HL-60/S4 treated with retinoic acid at 250 ng/mL for 4 days and 3 days (cell line): ENCODE results near the gene TMEM181.

Experiments used
- in situ Hi-C: fragments of 300-500 bp; cut with MboI; formaldehyde crosslinking; loops from 2 replicates; pipeline ENCODE4 v1.7.0; 2022; ENCODE audit warnings: low sequenced_read_pairs

TMEM181 gene

GRCh38 chr6:158561938-158562337 lies 2.0 kb downstream of the TMEM181 start:
- in situ Hi-C loops, result no loop called here

- in situ Hi-C loops, result no loop called here
Observed at GRCh38 chr6:158564243-158565121, 4.6 kb downstream of the TMEM181 start.

GRCh38 chr6:158565122-158565429 lies 5.2 kb downstream of the TMEM181 start:
- in situ Hi-C loops, result no loop called here

- in situ Hi-C loops, result no loop called here
Observed at GRCh38 chr6:158565482-158566040, 5.7 kb downstream of the TMEM181 start.

GRCh38 chr6:158566207-158566818 lies 6.4 kb downstream of the TMEM181 start:
- in situ Hi-C loops, result no loop called here

GRCh38 chr6:158567152-158567551 lies 7.3 kb downstream of the TMEM181 start:
- in situ Hi-C loops, result no loop called here

- in situ Hi-C loops, result no loop called here
Observed at GRCh38 chr6:158567871-158568401, 8.0 kb downstream of the TMEM181 start.

- in situ Hi-C loops, result no loop called here
Observed at GRCh38 chr6:158568549-158568948, 8.7 kb downstream of the TMEM181 start.

- in situ Hi-C loops, result no loop called here
Observed at GRCh38 chr6:158569036-158569435, 9.1 kb downstream of the TMEM181 start.

- in situ Hi-C loops, result no loop called here
Observed at GRCh38 chr6:158570681-158570962, 10.7 kb downstream of the TMEM181 start.

- in situ Hi-C loops, result no loop called here
Observed at GRCh38 chr6:158571826-158572652, 12.1 kb downstream of the TMEM181 start.

GRCh38 chr6:158572653-158573541 lies 13.0 kb downstream of the TMEM181 start:
- in situ Hi-C loops, result no loop called here

GRCh38 chr6:158573542-158573931 lies 13.6 kb downstream of the TMEM181 start:
- in situ Hi-C loops, result no loop called here

GRCh38 chr6:158574800-158575199 lies 14.9 kb downstream of the TMEM181 start:
- in situ Hi-C loops, result no loop called here

- in situ Hi-C loops, result no loop called here
Observed at GRCh38 chr6:158575550-158575949, 15.7 kb downstream of the TMEM181 start.

- in situ Hi-C loops, result no loop called here
Observed at GRCh38 chr6:158584236-158584651, 24.4 kb downstream of the TMEM181 start.

GRCh38 chr6:158586652-158587051 lies 26.8 kb downstream of the TMEM181 start:
- in situ Hi-C loops, result no loop called here

GRCh38 chr6:158589366-158589765 lies 29.5 kb downstream of the TMEM181 start:
- in situ Hi-C loops, result no loop called here

- in situ Hi-C loops, result no loop called here
Observed at GRCh38 chr6:158591134-158591809, 31.4 kb downstream of the TMEM181 start.

GRCh38 chr6:158591810-158592209 lies 31.9 kb downstream of the TMEM181 start:
- in situ Hi-C loops, result no loop called here
